ACHN (cell line): ENCODE results near the gene PRPH.
"Not testable (repeated sequence)": the region's sequence is repeated elsewhere in the genome, so short reads cannot be mapped to it uniquely, and the experiment has no call there.

Source experiments
- DNase-seq: peaks from one replicate; pipeline ENCODE4 v3.0.0-alpha.2; 2015
- in situ Hi-C: cut with HindIII; loops from 2 replicates; pipeline ENCODE4 v1.10.0; 2017; ENCODE audit warnings: low sequenced_read_pairs, low pct_ligation_motif_present, low pct_unique_long_range_greater_than_20kb

Gene PRPH

DNA sequence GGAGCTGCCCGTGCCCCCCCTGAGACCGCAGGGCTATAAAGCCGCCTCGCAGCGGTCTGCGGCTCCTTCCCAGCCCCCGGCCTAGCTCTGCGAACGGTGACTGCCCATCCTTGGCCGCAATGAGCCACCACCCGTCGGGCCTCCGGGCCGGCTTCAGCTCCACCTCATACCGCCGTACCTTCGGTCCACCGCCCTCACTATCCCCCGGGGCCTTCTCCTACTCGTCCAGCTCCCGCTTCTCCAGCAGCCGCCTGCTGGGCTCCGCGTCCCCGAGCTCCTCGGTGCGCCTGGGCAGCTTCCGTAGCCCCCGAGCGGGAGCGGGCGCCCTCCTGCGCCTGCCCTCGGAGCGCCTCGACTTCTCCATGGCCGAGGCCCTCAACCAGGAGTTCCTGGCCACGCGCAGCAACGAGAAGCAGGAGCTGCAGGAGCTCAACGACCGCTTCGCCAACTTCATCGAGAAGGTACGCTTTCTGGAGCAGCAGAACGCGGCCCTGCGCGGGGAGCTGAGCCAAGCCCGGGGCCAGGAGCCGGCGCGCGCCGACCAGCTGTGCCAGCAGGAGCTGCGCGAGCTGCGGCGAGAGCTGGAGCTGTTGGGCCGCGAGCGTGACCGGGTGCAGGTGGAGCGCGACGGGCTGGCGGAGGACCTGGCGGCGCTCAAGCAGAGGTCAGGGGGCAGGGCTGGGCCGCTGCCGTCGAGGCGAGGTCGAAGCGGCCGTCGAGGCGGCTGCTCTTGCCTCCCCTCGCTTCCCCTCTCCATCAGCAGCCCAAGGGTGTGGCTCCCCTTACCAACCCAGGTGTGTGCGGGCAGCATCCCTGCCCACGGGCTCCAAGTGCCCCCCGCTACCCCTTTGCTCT, at the start of gene PRPH:
Gene PRPH, plus strand, starts transcription at position 66 of the 855 bp plus-strand sequence. Its CDS starts 54 bp downstream, at position 120.
- DNase-seq = no peak
- in situ Hi-C loops = no loop called here

GRCh38 chr12:49251357-49251756, 43.6 kb upstream of the PRPH start:
- no peak for DNase-seq
- in situ Hi-C loops = no loop called here

GRCh38 chr12:49253033-49253623, 41.8 kb upstream of the PRPH start:
- no peak for DNase-seq
- in situ Hi-C loops = no loop called here

GRCh38 chr12:49255456-49255855, 39.5 kb upstream of the PRPH start:
- in situ Hi-C loops, DNase-seq: not testable (repeated sequence)

DNA sequence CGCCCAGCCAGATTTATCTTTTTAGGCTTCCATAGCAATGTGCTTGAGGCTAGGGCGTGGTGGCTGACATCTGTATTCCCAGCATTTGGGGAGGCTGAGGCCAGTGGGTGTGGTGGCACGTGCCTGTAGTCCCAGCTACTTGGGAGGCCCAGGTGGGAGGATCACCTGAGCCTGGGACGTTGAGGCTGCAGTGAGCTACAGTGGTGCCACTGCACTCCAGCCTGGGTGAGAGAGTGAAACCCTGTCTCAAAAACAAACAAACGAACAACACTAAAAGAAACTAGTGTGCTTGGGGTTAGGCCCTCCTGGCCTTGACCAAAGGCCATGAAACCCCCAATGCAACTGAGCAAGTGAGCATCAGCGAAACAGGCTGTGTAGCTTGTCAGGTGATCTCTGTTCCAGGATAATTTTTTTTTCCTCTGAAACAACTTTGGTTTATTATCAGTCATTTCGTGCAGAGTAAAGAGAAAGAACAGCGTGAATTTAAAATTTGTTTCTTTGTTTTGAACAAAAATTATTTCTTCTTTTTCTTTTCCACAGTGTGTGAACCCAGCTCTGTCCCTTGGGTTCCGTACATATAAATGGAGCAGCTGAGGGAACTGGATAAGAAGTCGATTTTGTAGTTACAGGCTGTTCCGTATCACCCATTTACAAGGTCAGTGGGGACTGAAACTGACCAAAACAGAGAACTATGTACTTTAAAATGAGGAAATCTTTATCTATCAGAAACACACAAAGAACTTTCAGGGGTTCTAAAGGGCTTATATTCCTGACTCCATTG, 38.9 kb upstream of the PRPH start:
- in situ Hi-C loops = no loop called here
- DNase-seq = no peak

DNA sequence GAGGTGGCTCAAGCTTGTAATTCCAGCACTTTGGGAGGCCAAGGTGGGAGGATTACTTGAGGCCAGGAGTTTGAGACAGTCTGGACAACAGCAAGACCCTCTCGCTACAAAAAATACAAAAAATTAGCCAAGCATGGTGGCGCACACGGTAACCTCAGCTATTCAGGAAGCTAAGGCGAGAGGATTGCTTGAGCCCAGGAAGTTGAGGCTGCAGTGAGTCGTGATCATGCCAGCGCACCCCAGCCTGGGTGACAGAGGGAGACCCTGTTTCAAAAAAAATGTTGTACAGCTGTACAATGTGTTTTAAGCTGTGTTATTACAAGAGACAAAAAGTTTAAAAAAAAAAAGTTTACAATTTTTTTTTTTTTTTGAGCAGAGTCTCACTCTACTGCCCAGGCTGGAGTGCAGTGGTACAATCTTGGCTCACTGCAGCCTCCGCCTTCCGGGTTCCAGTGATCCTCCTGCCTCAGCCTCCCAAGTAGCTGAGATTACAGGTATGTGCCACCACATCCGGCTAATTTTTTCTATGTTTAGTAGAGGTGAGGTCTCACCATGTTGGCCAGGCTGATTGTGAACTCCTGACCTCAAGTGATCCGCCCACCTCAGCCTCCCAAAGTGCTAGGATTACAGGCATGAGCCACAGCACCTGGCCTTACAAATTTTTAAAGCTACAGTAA, 37.3 kb upstream of the PRPH start:
- in situ Hi-C loops, DNase-seq: not testable (repeated sequence)

- no peak for DNase-seq
- in situ Hi-C loops = no loop called here
Measured at GRCh38 chr12:49259452-49259851, 35.5 kb upstream of the PRPH start.

DNA sequence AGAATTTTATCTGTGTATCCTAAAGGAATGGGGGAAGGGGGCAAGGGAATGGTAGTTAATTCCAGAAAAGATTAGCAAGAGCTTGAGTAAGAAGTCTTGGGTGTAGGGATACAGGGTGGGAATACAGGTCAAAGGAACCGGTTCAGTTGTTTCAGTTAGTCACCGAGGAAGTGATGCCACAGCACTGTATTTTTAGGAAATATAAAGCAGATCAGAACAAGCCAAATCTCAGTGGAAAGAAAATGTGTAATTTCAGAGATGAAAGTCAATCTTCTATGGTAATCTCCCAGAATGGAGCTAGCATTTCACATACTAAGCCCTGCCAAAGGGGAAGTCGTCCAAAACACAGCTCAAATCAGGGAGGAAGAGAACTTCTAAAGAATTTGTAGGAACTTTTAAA, 34.8 kb upstream of the PRPH start:
- peak; percentile 67 for DNase-seq
- in situ Hi-C loops = no loop called here

- DNase-seq = no peak
- in situ Hi-C loops = no loop called here
Measured at GRCh38 chr12:49260571-49261363, 34.2 kb upstream of the PRPH start.

GRCh38 chr12:49261721-49262120, 33.2 kb upstream of the PRPH start:
- in situ Hi-C loops = no loop called here
- DNase-seq = no peak

DNA sequence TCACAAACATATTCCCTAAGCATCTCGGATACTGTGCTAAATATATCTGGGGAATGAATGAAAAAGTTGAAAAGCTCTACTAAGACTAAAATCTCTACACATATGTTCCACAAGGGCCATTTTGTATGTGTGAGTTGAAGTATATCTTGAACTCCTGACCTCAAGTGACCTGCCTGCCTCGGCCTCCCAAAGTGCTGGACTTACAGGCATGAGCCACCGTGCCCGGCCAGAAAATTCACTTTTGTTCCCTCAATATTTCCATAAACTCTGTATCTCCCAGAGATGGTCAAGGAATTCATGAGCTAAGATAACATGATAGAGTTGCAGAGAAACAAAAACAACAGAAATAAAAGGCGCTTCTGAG, 31.6 kb upstream of the PRPH start:
- DNase-seq = no peak
- in situ Hi-C loops = no loop called here

- peak; percentile 76 for DNase-seq
- in situ Hi-C loops = no loop called here
Measured at GRCh38 chr12:49264466-49264872, 30.5 kb upstream of the PRPH start.

DNA sequence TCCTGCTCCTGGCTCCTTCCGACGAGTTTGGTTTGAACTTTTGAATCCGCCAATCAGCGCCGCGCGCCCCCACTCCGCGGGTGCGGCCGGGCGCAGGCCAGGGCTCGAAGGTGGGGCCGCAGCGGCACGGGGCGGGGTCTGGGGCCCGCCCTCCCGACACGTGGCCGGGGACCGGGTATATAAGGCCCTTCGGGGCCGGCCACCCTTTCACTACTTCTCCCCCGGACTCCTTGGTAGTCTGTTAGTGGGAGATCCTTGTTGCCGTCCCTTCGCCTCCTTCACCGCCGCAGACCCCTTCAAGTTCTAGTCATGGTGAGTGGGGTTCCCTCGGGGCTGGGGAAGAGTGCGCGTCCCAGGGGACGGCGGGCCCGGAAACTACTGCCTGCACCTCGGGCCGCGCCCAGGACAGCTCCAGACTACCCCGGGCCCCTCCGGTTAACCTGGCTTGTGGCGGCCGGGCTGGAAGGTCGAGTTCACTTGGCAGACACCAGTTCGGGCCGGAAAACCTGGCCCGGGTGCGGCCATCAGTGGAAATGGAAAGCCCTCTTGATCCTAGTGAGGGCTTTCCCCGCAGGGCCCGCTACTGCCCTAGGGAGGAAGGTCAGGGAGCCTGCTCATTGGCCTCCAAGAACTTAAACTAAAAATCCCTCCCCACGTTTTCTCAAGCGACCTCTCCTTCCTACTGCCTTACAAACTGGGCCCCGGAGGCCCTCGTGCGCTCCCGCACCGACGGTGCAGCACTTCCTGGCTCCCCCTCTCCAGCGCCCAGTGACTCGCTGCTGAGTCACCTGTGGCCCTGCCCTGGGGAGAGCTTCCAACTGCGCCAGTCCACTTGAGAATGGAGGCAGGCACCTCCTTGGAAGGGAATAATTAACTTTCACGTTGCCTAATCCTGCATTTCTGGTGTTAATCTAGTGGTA, 29.8 kb upstream of the PRPH start, which contains the start of gene TUBA1C:
Gene TUBA1C, plus strand, starts transcription at position 210 of the 920 bp plus-strand sequence. Its CDS starts 100 bp downstream, at position 310.
- in situ Hi-C loops = no loop called here
- peak; percentile 99 for DNase-seq

GRCh38 chr12:49269191-49269590, 25.8 kb upstream of the PRPH start:
- DNase-seq, in situ Hi-C loops: not testable (repeated sequence)

- no peak for DNase-seq
- in situ Hi-C loops = no loop called here
Measured at GRCh38 chr12:49272790-49273725, 21.9 kb upstream of the PRPH start.
